HG03196 (cell line): ENCODE results near the gene APBB1IP.

Experiments used
- ATAC-seq: cut with Tn5 transposase; IDR thresholded peaks from one replicate; pipeline ENCODE4 v1.9.1; 2021; ENCODE audit not compliant: unreplicated experiment

The APBB1IP gene

DNA sequence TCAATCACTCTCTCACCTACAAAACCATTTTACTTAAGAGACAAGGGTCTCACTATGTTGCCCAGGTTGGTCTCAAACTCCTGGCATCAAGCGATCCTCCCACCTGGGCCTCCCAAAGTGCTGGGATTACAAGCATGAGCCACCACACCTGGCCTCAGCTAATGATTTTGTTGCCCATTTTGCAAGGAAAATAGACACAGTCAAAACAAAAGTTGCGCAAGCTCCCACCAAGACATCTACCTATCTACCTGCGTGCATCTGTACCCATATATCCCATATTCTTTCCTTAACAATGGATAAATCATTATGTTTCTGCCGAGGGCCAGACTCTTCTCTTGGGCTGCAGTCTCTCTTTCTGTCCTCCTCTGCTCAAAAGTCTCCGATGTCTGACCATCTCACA, 67.3 kb downstream of the APBB1IP start:
- no peak for ATAC-seq

DNA sequence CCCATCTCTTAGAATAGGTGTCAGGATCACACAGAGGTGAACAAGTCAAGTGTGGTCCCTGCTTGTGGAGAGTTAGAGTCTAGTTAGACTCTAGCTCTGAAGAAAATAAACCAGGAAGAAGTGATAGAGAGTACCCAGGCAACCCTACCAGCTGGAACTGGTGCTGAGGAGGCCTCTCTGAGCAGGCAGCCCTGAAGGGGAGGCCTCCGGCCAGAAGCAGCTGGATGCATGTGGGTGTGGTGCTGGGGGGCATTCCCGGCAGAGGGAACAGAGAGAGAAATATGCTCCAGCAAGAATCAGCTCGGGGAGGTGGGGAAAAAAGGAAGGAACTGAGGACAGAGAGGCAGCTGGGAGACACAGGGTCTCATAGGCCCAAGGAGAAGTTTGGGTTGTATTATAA, 68.6 kb downstream of the APBB1IP start:
- no peak for ATAC-seq

DNA sequence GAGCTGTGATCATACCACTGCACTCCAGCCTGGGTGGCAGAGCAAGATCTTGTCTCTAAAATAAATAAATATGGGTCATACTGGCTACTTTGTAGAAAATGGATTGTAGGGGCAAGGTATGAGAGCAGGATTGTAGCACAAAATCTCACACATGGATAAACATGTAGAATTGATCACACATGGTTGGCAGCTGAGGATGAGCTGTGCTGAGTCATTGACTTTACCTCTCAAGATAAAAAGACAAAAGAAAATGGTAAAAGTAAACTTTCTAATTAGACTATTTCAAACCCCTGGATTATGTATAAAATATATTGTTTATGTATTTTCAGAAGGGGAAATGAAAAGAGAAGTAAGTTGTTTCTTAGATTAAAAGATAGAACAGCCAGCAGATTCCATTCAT, 69.3 kb downstream of the APBB1IP start:
- ATAC-seq = no peak

DNA sequence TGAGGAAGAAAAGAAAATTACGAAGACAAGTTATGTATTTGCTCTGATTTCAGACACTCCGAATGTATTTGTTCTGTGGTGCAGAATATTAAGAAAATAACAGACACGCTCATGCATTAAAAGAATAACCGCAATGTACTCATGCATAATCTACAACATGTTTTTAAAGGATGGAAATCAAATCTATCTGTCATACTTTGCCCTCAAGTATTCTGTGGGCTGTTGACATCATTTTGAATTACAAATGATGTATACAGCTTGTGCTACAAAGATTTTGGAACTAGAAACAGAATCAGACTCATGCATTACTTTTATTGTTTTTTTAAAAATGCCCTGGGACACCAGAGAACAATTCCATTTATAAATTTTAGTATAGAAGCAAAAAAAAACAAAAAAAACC, 69.9 kb downstream of the APBB1IP start:
- ATAC-seq = no peak

DNA sequence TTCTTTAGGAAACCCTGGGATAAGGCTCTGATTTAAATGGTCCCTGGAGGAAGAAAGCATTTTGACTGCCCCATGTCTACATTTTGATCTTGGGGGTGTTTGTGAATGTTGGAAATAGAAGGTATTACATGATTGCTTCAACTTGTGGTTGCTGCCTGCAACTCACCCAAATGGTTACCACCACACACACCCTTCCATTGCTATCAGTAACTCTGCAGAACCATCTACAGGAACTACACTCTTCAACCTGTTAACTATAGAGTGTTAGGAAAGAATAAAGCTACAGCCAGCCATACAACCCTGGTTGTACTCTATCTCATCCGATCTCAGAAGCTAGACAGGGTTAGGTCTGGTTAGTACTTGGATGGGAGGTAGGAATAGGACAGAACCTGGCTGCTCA, 71.2 kb downstream of the APBB1IP start:
- no peak for ATAC-seq

DNA sequence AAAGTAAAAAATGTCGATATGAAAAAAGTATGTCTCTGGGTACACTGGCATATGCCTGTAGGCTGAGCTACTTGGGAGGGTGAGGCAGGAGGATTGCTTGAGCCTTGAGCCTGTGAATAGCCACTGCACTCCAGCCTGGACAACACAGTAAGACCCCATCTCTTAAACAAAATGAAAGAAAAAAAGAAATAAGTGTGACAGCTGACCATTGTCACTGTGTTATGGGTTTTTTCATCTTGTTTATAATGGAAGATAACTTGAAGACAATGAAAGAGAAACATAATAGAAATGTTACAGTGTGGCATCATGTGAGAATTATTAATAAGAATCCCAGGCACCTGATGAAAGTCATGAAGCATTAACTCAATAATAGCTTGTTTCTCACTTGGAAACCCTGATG, 75.0 kb downstream of the APBB1IP start:
- no peak for ATAC-seq

DNA sequence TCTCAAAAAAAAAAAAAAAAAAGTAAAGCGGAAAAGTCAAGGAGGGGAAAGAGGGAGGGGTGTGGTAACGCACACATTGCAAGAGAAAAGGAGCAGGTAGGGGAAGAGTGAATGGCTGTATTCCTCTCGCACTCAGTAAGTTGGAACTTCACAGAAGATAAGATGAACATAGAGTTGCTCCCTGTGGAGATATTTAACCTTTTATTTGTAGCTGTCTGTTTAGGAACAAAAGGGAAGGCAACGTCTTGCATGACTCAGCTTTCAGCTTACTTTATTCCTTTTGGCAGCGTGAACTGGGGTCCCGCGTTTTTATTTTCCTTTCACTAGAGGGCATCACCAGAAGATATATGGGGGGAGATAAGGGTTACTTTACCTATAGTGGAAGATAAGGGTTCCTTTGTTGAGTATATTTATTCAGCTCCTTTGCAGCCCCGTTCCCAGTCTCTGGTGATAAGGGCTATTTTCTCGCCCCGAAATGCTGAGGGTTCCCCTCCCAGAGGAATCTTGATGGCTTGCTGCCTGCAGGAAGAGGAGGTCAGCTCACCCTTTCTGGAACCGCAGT, 78.5 kb downstream of the APBB1IP start:
- no peak for ATAC-seq

DNA sequence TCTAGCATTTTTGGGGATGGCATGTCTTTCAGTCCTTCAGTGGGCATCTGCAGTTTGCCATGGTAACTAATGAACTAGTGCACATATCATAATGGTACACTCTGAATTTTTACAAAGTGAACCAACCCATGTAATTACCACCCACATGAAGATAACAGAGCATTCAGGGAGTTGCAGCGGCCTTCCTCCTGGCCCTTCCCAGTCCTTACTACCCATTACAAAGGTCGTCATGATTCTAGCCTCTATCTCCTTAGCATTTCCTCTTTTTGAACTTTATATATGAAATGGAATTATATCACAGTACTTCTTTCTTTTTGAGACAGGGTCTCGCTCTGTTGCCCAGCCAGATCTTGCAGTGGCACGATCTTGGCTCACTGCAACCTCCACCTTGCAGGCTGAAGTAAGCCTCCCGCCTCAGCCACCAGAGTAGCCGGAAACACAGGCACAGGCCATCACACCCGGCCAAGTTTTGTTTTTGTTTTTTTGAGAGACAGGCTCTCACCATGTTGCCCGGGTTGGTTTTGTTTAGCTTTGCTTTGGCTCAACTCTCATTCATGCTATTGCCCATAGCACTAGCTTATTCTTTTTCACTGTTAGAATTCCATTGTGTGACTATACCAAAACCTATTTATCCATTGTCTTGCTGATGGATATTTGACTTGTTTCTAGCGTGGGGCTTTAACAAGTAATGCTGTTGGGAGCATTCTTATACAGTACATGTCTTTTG, 79.2 kb downstream of the APBB1IP start:
- ATAC-seq = no peak

DNA sequence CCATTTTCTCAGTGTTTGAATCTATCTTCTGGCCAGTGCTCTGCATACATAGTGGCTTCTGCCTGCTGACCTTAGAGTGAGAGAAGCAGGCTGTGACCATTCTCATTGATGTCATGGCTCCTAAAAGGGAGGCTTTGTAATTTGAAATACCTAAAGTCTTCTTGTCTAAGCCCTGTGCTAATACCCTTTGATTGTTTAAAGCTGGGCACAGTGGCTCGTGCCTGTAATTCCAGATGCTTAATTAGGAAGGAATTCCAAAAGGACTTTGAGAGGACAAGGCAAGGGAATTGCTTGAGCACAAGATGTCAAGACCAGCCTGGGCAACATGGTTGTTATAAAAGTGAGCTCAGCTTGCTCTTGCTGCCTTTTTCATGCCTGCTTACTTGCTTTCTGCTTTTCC, 81.7 kb downstream of the APBB1IP start:
- no peak for ATAC-seq

DNA sequence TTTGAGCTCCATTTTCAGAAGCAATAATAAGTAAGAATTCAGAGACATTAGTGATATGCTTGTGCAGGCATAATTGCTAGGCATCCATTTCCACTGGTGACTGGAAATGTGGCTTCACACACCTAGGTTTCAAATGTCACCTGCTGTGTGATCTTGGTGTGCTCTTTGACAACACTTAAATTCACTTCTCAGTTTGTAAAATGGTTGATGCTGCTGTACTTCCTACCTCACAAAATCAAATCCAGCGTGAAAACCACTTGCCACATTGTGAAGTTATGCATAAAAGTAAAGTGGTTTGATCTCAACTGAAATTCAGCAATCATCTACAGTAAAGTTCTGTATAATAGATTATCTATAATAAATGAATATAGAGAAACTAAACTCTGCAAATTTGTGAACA, 82.4 kb downstream of the APBB1IP start:
- no peak for ATAC-seq

DNA sequence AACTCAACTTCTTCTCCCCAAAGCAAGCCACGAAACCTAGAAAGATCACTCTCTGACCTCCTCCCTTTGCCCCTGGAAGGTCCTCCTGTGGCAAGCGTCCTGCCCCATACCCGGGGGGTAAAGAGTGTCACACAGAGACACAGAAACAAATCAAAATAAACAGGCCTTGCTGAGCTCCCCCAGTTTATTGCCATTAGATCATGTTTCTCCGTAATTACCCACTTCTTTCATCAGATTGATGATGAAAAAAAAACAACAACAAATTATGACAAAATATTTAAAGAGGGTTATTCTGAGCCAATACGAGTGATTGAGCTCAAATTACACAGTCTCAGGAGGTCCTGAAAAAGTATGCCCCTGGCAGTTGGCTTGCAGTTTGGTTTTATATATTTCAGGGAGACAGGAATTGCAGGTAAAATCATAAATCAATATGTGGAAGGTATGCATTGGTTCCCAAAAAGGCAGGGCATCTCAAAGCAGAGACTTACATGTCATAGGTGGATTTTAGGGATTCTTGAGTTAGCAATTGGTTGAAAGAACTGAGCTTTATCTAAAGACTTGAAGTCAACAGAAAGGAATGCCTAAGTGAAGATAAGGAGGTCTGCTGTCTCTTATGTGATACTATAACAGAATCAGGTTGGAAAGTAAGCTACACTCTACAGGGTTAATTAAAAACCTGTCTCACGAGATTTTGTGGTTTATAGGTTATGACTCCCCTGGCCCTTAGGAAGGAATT, 86.2 kb downstream of the APBB1IP start:
- no peak for ATAC-seq

DNA sequence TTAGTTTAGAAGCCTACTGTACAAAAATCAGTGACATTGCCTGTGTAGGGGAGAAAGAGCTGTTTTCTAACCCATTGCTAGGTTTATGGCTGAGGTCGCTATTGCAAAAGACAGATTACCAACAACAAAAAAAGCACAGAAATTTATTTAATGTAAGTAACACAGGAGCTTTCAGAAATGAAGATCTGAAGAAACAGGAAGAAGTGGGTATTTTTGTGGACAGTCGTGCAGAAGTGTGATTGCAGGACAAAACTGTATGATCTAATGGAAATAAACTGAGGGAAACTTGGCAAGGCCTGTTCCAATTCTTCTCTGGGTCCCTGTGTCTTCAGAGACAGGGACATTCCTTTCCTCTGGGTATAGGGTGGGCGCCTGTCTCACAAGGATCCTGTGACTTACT, 87.4 kb downstream of the APBB1IP start:
- ATAC-seq = no peak

DNA sequence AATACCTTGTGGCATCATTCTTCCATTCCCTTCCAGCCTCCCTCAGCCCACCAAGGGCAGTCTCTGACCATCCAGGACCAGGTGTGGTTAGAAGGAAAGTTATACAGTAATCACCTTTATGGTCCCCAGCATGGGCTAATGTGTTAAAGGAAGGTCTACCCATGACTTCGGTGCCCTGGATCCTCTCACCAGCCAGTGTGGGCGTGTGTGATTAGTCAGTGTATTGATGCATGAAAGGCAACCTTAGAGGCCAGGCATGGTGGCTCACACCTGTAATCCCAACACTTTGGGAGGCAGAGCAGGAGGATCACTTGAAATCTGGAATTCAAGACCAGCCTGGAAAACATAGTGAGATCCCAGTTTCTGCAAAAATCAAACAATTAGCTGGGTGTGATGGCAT, 88.9 kb downstream of the APBB1IP start:
- ATAC-seq = no peak

DNA sequence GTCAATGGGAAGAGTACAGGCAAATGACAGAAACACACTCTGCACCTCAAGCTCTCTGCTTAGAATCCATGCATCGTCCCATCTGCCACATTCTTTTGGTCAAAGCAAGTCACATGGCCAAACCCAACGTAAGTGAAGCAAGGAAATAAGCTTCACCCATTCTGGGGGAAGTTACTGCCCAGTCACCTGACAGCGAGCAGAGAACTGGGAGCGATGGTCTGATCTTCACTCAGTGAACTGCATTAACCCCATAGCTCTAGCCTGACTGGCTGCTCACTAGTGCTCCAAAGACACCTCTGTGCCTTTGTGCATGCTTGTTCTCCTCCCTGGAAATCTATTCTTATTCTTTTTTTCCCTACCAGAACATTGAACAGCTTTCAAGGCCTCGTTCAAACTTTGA, 89.9 kb downstream of the APBB1IP start:
- no peak for ATAC-seq

DNA sequence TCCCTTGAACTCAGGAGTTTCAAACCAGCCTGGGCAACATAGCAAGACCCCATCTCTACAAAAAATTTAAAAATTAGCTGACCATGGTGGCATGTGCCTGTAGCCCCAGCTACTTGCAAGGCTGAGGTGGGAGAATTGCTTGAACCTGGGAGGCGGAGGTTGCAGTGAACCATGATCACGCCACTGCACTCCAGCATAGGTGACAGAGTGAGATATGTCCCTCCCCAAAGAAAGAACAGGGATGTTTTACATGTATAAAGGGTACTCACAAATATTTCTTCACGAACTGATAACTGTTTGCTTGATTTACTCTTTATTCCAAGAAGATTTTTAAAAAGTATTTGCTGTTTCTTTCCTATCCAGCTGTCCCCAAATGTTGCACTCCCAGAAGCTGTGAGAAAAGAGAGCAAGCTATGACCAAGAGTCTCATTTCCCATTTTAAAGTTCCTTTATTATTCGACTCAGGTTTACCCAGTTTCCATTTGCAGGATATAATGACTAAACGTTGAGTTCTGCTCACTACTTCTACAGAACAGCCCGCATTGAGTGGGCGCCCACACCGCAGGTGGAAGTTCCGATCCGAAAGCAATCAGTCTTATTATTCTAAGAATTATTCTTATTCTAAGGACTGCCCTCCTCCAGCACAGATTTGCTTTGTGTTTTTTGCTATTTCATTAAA, 90.7 kb downstream of the APBB1IP start:
- no peak for ATAC-seq

DNA sequence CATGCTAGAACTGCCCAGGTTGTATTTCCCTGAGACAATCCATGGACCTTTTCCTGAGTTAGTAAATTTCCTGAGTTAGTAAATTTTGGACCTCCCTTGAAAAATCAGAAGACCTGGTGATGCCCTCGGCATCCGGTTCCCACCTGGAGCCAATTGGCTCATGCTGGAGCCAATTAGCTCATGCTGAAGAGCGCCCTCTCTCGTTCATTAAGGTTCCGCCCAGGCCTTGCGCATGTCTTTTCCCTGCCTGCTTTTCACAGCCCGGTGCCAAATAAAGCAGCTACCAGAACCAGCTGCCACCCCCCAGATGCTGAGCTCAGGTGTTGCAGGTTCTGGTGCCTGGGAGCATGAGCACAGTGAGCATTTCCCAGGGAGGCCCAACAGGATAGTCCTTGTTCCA, 96.2 kb downstream of the APBB1IP start:
- no peak for ATAC-seq

DNA sequence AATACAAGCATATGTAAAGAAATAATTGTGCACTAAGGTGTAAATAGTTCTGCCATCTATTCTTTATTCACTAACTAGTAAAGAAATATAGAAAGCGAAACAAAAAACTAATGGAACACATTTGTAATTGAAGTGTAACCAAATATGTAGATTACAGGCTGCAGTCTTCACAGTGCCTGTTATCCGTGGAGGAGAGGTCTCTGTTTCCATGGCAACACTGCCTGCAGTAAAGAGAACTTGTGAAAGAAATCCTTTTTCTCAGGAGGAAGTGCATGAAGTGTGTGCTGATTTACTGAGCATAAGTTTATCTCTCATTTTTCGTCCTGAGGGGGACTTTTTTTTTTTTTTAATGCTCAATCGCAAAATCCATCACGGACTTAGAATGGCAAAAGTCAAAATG, 102.5 kb downstream of the APBB1IP start:
- ATAC-seq = no peak

DNA sequence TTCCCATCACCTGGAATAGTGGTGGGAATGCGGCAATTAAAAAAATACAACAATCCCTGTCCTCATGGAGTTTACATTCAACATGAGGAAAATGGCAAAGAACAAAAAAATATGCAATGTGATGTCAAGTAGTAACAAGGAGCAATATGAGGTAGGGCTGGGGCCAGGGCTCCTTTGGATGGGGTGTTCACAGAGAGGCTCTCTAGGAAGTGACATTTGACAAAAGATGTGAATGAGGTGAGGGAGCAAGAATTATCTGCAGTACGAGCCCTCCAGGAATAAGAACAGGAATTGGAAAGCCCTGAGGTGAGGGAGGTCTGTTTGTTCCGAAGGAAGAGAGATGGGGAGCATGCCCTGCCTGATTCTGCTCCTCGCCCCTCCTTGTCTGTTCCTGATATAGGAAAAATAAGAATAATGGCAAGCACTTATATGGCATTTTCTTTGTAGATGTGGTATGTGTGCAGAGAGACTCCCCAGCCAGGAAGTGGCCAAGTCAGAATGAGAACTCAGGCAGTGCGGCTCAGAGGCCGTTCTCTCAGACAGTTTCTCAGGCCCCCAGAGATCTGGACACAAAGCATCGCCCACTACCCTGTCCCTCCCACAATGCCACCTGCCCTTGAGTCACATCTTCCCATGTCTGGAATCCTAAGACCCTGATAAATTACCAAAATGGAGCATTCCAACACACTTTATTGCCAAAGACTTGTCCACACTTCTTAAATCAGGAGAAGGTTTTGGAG, 105.6 kb downstream of the APBB1IP start:
- peak; percentile 79 for ATAC-seq

DNA sequence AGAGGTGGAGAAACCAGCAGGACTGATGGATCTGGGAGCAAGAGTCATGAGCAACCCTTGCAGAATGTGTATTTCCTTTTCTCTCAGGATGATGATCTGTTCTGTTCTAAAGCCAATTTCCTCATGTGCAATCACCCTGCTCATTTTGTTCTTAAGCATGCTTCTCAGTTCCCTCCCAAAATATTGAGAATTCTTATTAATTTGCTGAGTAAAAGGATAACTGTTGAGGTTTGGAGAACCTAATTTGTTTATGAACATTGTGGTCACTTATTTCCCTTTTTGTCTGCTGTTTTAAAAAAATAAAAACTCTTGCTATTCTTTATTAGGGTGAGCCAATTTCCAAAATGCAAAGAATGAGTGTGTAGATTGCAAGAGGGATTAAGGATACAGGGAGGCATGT, 106.8 kb downstream of the APBB1IP start:
- ATAC-seq = no peak

DNA sequence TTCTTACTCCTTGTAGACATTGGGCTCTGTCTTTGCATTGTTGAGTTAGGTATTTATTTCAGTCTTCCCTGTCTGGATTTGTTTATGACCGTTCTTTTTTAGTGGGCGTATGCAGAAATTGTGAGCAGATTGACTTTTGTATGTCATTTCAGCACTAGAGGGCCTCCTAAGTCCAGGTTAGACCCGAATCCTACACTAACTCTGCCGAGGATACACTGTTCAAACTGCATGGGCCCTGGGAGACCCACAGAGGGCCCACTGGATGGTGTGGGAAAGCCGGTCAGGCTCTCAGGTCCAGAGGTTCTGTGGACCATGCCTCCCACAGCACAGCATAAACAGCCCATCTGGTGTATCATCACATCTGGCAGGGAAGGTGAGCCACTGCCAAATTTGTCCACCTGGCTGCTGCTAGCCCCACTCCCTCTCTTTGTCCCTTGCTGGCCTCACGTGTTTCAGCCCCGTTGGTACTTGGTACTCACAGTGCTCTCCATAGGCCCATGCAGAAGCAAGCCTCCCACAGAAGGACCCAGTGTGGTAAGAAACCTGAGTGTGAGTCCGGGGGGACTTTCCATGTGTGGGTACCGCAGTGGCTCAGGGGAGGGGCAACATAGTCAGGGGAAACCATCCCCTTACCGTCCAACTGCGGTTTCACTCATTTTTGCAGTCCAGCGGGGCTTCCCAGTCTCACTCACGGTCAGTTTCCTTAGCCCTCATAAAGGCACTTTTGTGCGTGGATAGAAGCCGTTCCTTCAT, 112.8 kb downstream of the APBB1IP start:
- no peak for ATAC-seq

DNA sequence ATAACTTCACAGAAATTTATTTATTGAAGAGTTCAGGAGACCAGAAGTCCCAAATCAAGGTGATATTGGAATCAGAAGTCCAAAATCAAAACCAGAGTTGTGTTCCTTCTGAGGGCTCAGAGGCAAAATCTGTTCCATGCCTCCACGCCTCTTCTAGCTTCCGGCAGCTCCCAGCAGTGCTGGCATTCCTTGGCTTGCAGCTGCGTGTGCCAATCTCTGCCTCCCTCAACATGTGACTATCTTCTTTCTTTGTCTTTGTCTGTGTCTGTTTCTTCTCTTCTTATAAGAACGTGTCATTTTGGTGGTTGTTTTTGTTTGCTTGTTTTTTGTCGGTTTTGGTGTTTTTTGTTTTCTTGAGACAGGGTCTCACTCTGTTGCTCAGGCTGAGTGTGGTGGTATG, 116.1 kb downstream of the APBB1IP start:
- ATAC-seq = no peak
